ENCODE data around the gene MUSTN1. TPM values are rescaled to one million over a fixed set of nuclear protein-coding genes. Genes with fewer than 3 reads are reported as not detected.

The MUSTN1 gene
- total RNA-seq, 1 donor from 2014 or later = 3.5 TPM

GRCh38 chr3:52856666-52857065 lies 21.8 kb upstream of the MUSTN1 start:
- Mint-ChIP-seq H3K36me3 (ENCODE audit: unreplicated experiment) (no peaks in the 10 kb centered on the region), H3K27ac (ENCODE audit: unreplicated experiment) (no peak overlapping the region), H3K4me3 (ENCODE audit: unreplicated experiment) (no peak overlapping the region), H3K9me3 (ENCODE audit: unreplicated experiment) (peaks cover 5% of the 10 kb centered on the region), H3K27me3 (ENCODE audit: unreplicated experiment) (peaks cover 9% of the 10 kb centered on the region), H3K4me1 (ENCODE audit: low read depth, unreplicated experiment) (peaks cover 8% of the 10 kb centered on the region)
- DNase-seq = no peak
- TF ChIP-seq, protein P1, sequence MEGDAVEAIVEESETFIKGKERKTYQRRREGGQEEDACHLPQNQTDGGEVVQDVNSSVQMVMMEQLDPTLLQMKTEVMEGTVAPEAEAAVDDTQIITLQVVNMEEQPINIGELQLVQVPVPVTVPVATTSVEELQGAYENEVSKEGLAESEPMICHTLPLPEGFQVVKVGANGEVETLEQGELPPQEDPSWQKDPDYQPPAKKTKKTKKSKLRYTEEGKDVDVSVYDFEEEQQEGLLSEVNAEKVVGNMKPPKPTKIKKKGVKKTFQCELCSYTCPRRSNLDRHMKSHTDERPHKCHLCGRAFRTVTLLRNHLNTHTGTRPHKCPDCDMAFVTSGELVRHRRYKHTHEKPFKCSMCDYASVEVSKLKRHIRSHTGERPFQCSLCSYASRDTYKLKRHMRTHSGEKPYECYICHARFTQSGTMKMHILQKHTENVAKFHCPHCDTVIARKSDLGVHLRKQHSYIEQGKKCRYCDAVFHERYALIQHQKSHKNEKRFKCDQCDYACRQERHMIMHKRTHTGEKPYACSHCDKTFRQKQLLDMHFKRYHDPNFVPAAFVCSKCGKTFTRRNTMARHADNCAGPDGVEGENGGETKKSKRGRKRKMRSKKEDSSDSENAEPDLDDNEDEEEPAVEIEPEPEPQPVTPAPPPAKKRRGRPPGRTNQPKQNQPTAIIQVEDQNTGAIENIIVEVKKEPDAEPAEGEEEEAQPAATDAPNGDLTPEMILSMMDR (IDR thresholded peaks at IDR 0.05; ENCODE audit: partially characterized antibody, unreplicated experiment) = no peak

- no peak for DNase-seq
- TF ChIP-seq, protein P1 (IDR thresholded peaks at IDR 0.05; ENCODE audit: partially characterized antibody, unreplicated experiment) = no peak
- no peaks in the 10 kb centered on the region for H3K36me3 Mint-ChIP-seq (ENCODE audit: unreplicated experiment)
- H3K4me3 Mint-ChIP-seq (ENCODE audit: unreplicated experiment) = no peak overlapping the region
- H3K4me1 Mint-ChIP-seq (ENCODE audit: low read depth, unreplicated experiment) = peaks cover 4% of the 10 kb centered on the region
- H3K9me3 Mint-ChIP-seq (ENCODE audit: unreplicated experiment) = no peaks in the 10 kb centered on the region
- H3K27ac Mint-ChIP-seq (ENCODE audit: unreplicated experiment) = no peak overlapping the region
- H3K27me3 Mint-ChIP-seq (ENCODE audit: unreplicated experiment) = peaks cover 3% of the 10 kb centered on the region
Measured at GRCh38 chr3:52854013-52854412, 19.2 kb upstream of the MUSTN1 start.

GRCh38 chr3:52852419-52852818 lies 17.6 kb upstream of the MUSTN1 start:
- no peak overlapping the region for H3K4me3 Mint-ChIP-seq (ENCODE audit: unreplicated experiment)
- no peaks in the 10 kb centered on the region for H3K36me3 Mint-ChIP-seq (ENCODE audit: unreplicated experiment)
- no peak for DNase-seq
- H3K27ac Mint-ChIP-seq (ENCODE audit: unreplicated experiment) = no peak overlapping the region
- H3K27me3 Mint-ChIP-seq (ENCODE audit: unreplicated experiment) = peaks cover 3% of the 10 kb centered on the region
- TF ChIP-seq, protein P1 (IDR thresholded peaks at IDR 0.05; ENCODE audit: partially characterized antibody, unreplicated experiment) = no peak
- no peaks in the 10 kb centered on the region for H3K9me3 Mint-ChIP-seq (ENCODE audit: unreplicated experiment)
- H3K4me1 Mint-ChIP-seq (ENCODE audit: low read depth, unreplicated experiment) = peaks cover 4% of the 10 kb centered on the region

DNA sequence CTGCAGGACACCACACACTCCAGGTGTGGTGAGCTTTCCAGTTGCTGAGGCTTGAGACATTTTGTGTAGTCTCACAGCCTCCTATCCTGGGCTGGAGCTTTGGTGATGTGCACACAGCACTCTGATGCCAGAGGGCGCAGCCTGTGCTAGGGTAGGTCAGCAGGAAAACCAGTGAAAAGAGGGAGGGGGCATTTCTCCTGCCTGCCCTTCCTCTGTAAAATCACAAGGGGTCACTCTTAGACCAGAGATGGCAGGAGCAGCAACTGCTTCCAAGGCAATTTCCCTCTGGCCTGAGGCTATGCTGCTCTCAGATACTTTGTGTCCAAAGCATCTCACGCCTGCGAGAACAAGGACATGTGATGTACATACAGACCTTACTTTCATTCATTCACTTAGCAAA lies 16.5 kb upstream of the MUSTN1 start:
- peaks cover 8% of the 10 kb centered on the region for H3K4me1 Mint-ChIP-seq (ENCODE audit: low read depth, unreplicated experiment)
- TF ChIP-seq, protein P1 (IDR thresholded peaks at IDR 0.05; ENCODE audit: partially characterized antibody, unreplicated experiment) = peak; percentile 70
- peaks cover 6% of the 10 kb centered on the region for H3K27me3 Mint-ChIP-seq (ENCODE audit: unreplicated experiment)
- no peaks in the 10 kb centered on the region for H3K9me3 Mint-ChIP-seq (ENCODE audit: unreplicated experiment)
- no peak overlapping the region for H3K27ac Mint-ChIP-seq (ENCODE audit: unreplicated experiment)
- DNase-seq = peak; percentile 59
- H3K36me3 Mint-ChIP-seq (ENCODE audit: unreplicated experiment) = no peaks in the 10 kb centered on the region
- H3K4me3 Mint-ChIP-seq (ENCODE audit: unreplicated experiment) = no peak overlapping the region

DNA sequence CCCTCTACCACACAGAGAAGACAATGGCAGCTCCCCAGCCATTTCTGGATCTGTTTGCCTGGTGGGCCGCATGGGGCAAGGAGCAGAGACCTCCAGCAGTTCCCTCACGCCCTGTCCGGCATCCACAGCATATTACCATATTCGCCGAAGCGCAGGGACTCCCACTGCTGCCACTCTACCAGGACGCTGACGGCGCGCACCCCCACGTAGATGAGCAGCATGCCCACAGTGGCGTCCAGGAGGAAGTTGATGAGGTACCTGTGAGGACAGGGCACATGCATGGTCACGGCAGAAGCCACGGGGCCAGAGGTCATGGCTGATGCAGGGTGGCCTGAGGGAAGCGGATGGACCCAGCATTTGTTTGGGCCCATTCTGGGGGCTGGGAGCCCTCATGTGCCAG lies 14.8 kb upstream of the MUSTN1 start:
- no peak for DNase-seq
- Mint-ChIP-seq H3K4me1 (ENCODE audit: low read depth, unreplicated experiment) (peaks cover 14% of the 10 kb centered on the region), H3K4me3 (ENCODE audit: unreplicated experiment) (no peak overlapping the region), H3K36me3 (ENCODE audit: unreplicated experiment) (no peaks in the 10 kb centered on the region), H3K27ac (ENCODE audit: unreplicated experiment) (no peak overlapping the region), H3K27me3 (ENCODE audit: unreplicated experiment) (peaks cover 6% of the 10 kb centered on the region), H3K9me3 (ENCODE audit: unreplicated experiment) (no peaks in the 10 kb centered on the region)
- TF ChIP-seq, protein P1 (IDR thresholded peaks at IDR 0.05; ENCODE audit: partially characterized antibody, unreplicated experiment) = no peak
